Gastrocnemius medialis (tissue), 4 donors: ENCODE measurements around the gene LRRC28. TPM values are rescaled to one million over a fixed set of nuclear protein-coding genes. Genes with fewer than 3 reads are reported as not detected.

ENCODE experiments used
- ATAC-seq, 2 donors: fragments of 150-250 bp; one replicate each; pipeline ENCODE4 v1.9.1; 2016
- DNase-seq, 2 donors: peaks; one replicate each; pipeline ENCODE4 v3.0.0-alpha.2; 2019
- H3K27ac ChIP-seq, 4 donors: fragments of 200-600 bp; sonication (generic); 1 replicate in 1 of 4; 2 replicates in 3 of 4; pipeline ENCODE4 v1.5.1; 2016 to 2018; ENCODE audit warnings: mild to moderate bottlenecking in 2 of 4, moderate library complexity in 1 of 4
- H3K27me3 ChIP-seq, 3 donors: fragments of 200-600 bp; sonication (generic) in 2 of 3; 1 replicate in 1 of 3; 2 replicates in 2 of 3; pipeline versions ENCODE4 v1.5.1 to v1.6.0; 2016 to 2019; ENCODE audit warnings: mild to moderate bottlenecking in 1 of 3, moderate library complexity in 1 of 3
- H3K36me3 ChIP-seq, 2 donors: fragments of 200-600 bp; sonication (generic) in 1 of 2; one replicate each; pipeline ENCODE4 v1.5.1; 2017 to 2018
- H3K4me1 ChIP-seq, 2 donors: fragments of 200-600 bp; sonication (generic) in 1 of 2; one replicate each; pipeline ENCODE4 v1.5.1; 2016 to 2017; ENCODE audit warnings: mild to moderate bottlenecking in 2 of 2
- H3K4me3 ChIP-seq, 4 donors: fragments of 200-600 bp; sonication (generic) in 3 of 4; 1 replicate in 1 of 4; 2 replicates in 3 of 4; pipeline ENCODE4 v1.5.1; 2016 to 2019; ENCODE audit warnings: mild to moderate bottlenecking in 2 of 4
- H3K9me3 ChIP-seq, 3 donors: fragments of 200-600 bp; sonication (generic) in 2 of 3; 1 replicate in 1 of 3; 2 replicates in 2 of 3; pipeline ENCODE4 v1.5.1; 2016 to 2019
- POLR2A ChIP-seq, 2 donors: fragments of 450-650 bp; IDR thresholded peaks; one replicate each; pipeline ENCODE4 v1.6.1; 2017; ENCODE audit warnings: antibody characterized with exemption in 2 of 2, mild to moderate bottlenecking in 2 of 2, moderate library complexity in 2 of 2
- in situ Hi-C, 4 donors: fragments of 200-750 bp; cut with MboI; loops; one replicate each; pipeline versions ENCODE4 v1.15.0 to v1.8.0; 2017; ENCODE audit warnings: low sequenced_read_pairs in 4 of 4
- intact Hi-C: fragments of 100-400 bp; cut with DNase I; formaldehyde crosslinking; loops from one replicate; pipeline ENCODE4 v1.15.1; 2023; ENCODE audit warnings: low total_unique reads
- total RNA-seq, 4 donors: library from RNA; depleted of rRNA; stranded (reverse); fragments of >200 nt; gene quantifications; one replicate each; pipeline versions ENCODE4 v1.1.0 to v1.2.3, GENCODE V29; 2016
- TF ChIP-seq, protein P1 (sequence below), 5 experiments: fragments of 450-650 bp in 3 of 5; fragments of 200-600 bp in 2 of 5; sonication (generic) in 2 of 5; IDR thresholded peaks in 4 of 5; conservative IDR thresholded peaks in 1 of 5; 1 replicate in 4 of 5; 2 replicates in 1 of 5; pipeline ENCODE4 v1.5.1; 2016 to 2019; ENCODE audit warnings: antibody characterized with exemption in 5 of 5, mild to moderate bottlenecking in 3 of 5, moderate library complexity in 3 of 5

Gene LRRC28
- total RNA-seq, 4 donors from 2014 or later: 22.0 to 48.5 (median 36.9) TPM

DNA sequence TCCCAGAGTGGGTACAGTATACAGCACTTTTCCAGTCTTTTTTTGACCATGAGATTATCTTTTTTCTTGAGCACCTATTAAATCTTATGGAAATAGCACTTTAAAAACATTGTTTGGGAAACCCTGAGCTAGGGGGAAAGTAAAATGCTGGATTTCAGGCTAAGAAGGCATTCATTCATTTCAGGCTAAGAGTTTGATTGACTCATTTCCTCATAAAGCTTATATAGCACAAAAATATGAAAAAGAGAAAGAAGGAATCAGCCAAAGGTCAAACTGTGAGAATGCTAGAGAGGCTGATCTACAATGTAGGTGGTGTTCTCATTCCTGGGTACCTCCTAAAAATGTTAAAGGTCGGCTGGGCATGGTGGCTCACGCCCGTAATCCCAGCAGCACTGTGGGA, 12.4 kb upstream of the LRRC28 start:
- no peaks in the 10 kb centered on the region for H3K4me1 ChIP-seq

DNA sequence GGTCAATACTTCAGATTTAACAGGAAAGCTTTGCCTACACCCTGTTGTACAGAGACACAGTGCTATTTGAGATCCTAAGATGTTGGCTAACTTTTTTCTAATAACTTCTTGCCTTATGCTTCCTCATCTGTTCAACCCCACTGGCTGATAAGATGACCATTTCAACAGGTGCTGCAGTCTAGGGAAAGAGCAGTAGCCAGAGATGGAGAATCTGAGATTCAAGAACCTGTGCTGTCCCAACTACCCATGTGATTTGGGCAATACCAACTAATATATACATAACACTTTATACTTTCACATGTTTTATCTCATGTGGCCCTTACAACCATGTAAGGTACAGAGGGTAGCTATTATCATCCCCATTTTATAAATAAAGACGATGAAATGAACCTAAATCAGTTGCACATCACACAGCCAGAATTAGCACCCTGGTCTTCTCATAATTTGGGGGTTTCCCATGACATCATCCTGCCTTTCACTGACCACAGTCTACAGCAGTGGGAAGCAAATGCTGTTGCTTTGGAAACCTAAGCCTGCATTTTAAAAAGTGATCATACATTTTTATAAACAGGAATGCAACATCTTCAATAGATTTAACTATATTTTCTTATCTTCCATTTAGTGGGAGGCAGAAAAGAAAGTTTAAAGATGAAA, 11.6 kb upstream of the LRRC28 start:
- DNase-seq (no peak), ATAC-seq (no peak)
- no peaks in the 10 kb centered on the region for H3K27me3 ChIP-seq
- H3K4me3 ChIP-seq: no peak overlapping the region
- in situ Hi-C loops (loop anchor here in 1 of 4 donors (25.0 kb wide), 1 partner anchor 477 kb away; no protein-coding TSS in a partner anchor), intact Hi-C loops (no loop called here)
- no peak overlapping the region for H3K27ac ChIP-seq
- TF ChIP-seq, protein P1, sequence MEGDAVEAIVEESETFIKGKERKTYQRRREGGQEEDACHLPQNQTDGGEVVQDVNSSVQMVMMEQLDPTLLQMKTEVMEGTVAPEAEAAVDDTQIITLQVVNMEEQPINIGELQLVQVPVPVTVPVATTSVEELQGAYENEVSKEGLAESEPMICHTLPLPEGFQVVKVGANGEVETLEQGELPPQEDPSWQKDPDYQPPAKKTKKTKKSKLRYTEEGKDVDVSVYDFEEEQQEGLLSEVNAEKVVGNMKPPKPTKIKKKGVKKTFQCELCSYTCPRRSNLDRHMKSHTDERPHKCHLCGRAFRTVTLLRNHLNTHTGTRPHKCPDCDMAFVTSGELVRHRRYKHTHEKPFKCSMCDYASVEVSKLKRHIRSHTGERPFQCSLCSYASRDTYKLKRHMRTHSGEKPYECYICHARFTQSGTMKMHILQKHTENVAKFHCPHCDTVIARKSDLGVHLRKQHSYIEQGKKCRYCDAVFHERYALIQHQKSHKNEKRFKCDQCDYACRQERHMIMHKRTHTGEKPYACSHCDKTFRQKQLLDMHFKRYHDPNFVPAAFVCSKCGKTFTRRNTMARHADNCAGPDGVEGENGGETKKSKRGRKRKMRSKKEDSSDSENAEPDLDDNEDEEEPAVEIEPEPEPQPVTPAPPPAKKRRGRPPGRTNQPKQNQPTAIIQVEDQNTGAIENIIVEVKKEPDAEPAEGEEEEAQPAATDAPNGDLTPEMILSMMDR (IDR thresholded peaks at IDR 0.05 in 4 of 5, conservative IDR thresholded peaks at IDR 0.05 in 1 of 5): no peak
- TF ChIP-seq POLR2A (IDR thresholded peaks at IDR 0.05): no peak
- H3K9me3 ChIP-seq: no peaks in the 10 kb centered on the region
- no peaks in the 10 kb centered on the region for H3K36me3 ChIP-seq
- no peaks in the 10 kb centered on the region for H3K4me1 ChIP-seq

More for the DNA sequence above, 12.4 kb upstream of the LRRC28 start:
- in situ Hi-C loops (loop anchor here in 1 of 4 donors (25.0 kb wide), 1 partner anchor 477 kb away; no protein-coding TSS in a partner anchor), intact Hi-C loops (no loop called here)
- ATAC-seq: no peak
- Histone ChIP-seq H3K4me3 (no peak overlapping the region), H3K27me3 (no peaks in the 10 kb centered on the region), H3K36me3 (no peaks in the 10 kb centered on the region), H3K9me3 (no peaks in the 10 kb centered on the region), H3K27ac (no peak overlapping the region)
- no peak for TF ChIP-seq POLR2A (IDR thresholded peaks at IDR 0.05)
- TF ChIP-seq, protein P1 (IDR thresholded peaks at IDR 0.05 in 4 of 5, conservative IDR thresholded peaks at IDR 0.05 in 1 of 5): no peak
- no peak for DNase-seq

DNA sequence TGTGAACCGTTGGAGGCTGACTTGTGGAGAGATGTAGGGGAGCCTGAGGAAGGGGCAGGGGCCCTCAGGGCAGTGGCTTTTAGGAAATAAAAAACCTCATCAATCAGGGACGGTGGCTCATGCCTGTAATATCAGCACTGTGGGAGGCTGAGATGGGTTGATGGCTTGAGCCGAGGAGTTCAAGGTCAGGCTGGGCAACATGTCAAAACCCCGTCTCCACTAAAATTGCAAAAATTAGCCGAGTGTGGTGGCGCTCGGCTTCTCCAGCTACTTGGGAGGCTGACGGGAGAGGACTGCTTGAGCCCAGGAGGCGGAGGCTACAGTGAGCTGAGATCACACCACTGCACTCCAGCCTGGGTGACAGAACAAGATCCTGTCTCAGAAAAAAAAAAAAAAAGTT, 9.5 kb upstream of the LRRC28 start:
- in situ Hi-C loops (loop anchor here in 1 of 4 donors (25.0 kb wide), 1 partner anchor 479 kb away; no protein-coding TSS in a partner anchor), intact Hi-C loops (no loop called here)
- ATAC-seq (no peak), DNase-seq (no peak)
- H3K4me3 ChIP-seq: no peak overlapping the region
- H3K27me3 ChIP-seq: no peaks in the 10 kb centered on the region
- no peaks in the 10 kb centered on the region for H3K9me3 ChIP-seq
- H3K4me1 ChIP-seq: peaks cover 0 to under 1% of the 10 kb centered on the region in 2 donors
- H3K36me3 ChIP-seq: no peaks in the 10 kb centered on the region
- H3K27ac ChIP-seq: no peak overlapping the region
- TF ChIP-seq POLR2A (IDR thresholded peaks at IDR 0.05): no peak
- TF ChIP-seq, protein P1 (IDR thresholded peaks at IDR 0.05 in 4 of 5, conservative IDR thresholded peaks at IDR 0.05 in 1 of 5): no peak

DNA sequence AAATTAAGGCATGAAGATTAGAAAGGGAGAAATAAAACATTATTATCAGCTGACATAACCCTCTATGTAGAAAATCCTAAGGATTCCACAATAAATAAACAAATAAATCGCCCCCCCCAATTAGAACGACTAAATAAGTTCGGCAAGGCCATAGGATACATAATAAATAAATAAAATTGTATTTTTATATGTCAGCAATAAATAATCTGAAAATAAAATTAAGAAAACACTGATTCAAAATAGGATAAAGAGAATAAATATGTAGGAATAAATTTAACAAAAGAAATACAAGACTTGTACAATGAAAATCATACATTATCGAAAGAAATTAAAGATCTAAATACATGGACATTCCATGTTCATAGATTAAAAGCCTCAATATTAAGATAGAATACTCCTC, 7.0 kb upstream of the LRRC28 start:
- peaks cover 17 to 20% of the 10 kb centered on the region in 2 donors for H3K4me1 ChIP-seq
- intact Hi-C loops: no loop called here
- no peaks in the 10 kb centered on the region for H3K36me3 ChIP-seq
- no peaks in the 10 kb centered on the region for H3K27me3 ChIP-seq
- DNase-seq: no peak
- in situ Hi-C loops: loop anchor here in 1 of 4 donors (25.0 kb wide), 1 partner anchor 482 kb away; no protein-coding TSS in a partner anchor
- no peak overlapping the region for H3K27ac ChIP-seq
- no peak overlapping the region for H3K4me3 ChIP-seq
- TF ChIP-seq, protein P1 (IDR thresholded peaks at IDR 0.05 in 4 of 5, conservative IDR thresholded peaks at IDR 0.05 in 1 of 5): no peak
- no peak for TF ChIP-seq POLR2A (IDR thresholded peaks at IDR 0.05)
- no peak for ATAC-seq
- no peaks in the 10 kb centered on the region for H3K9me3 ChIP-seq
